ENCODE measurements around the gene APLP1. TPM values are rescaled to one million over a fixed set of nuclear protein-coding genes. Genes with fewer than 3 reads are reported as not detected.

APLP1 gene
- total and polyA plus RNA-seq, 3 donors from 2014 or later = 37.9 to 54.3 (median 45.7) TPM

GRCh38 chr19:35858311-35858710 lies 10.1 kb upstream of the APLP1 start:
- WGBS, 2 donors = 79% methylated on average over 6 of the region's 6 CpGs; no CpG with 5 or more reads in 1 of the 2 donors
- no peaks in the 10 kb centered on the region for H3K9me3 ChIP-seq
- no peak overlapping the region for H3K27ac ChIP-seq
- no peak overlapping the region for H3K4me3 ChIP-seq
- intact Hi-C loops (cut with DNase I; ENCODE audit: low total_unique reads) = no loop called here
- peaks cover 3% of the 10 kb centered on the region for H3K4me1 ChIP-seq
- no peaks in the 10 kb centered on the region for H3K36me3 ChIP-seq (ENCODE audit: low read depth, missing control alignments)
- TF ChIP-seq CTCF (IDR thresholded peaks at IDR 0.05) (no peak), POLR2A (IDR thresholded peaks at IDR 0.05) (no peak)
- no peak for DNase-seq
- H3K27me3 ChIP-seq = no peaks in the 10 kb centered on the region

- Histone ChIP-seq H3K27me3 (no peaks in the 10 kb centered on the region), H3K4me1 (peaks cover 3% of the 10 kb centered on the region), H3K27ac (no peak overlapping the region), H3K9me3 (no peaks in the 10 kb centered on the region), H3K4me3 (no peak overlapping the region), H3K36me3 (ENCODE audit: low read depth, missing control alignments) (no peaks in the 10 kb centered on the region)
- intact Hi-C loops (cut with DNase I; ENCODE audit: low total_unique reads) = no loop called here
- TF ChIP-seq CTCF (IDR thresholded peaks at IDR 0.05) = no peak
- TF ChIP-seq POLR2A (IDR thresholded peaks at IDR 0.05) = no peak
- 75 to 89% methylated on average over 4 of the region's 4 CpGs for WGBS, 2 donors
- DNase-seq = no peak
These were observed 9.0 kb upstream of the APLP1 start for GRCh38 chr19:35859414-35859813.

GRCh38 chr19:35860436-35860817 lies 7.9 kb upstream of the APLP1 start:
- no peaks in the 10 kb centered on the region for H3K27me3 ChIP-seq
- H3K4me3 ChIP-seq = no peak overlapping the region
- H3K36me3 ChIP-seq (ENCODE audit: low read depth, missing control alignments) = no peaks in the 10 kb centered on the region
- H3K4me1 ChIP-seq = peaks cover 3% of the 10 kb centered on the region
- DNase-seq = no peak
- no peak overlapping the region for H3K27ac ChIP-seq
- intact Hi-C loops (cut with DNase I; ENCODE audit: low total_unique reads) = no loop called here
- H3K9me3 ChIP-seq = no peaks in the 10 kb centered on the region
- 8 to 17% methylated on average over 8 to 24 of the region's 24 CpGs for WGBS, 2 donors
- no peak for TF ChIP-seq CTCF (IDR thresholded peaks at IDR 0.05)
- TF ChIP-seq POLR2A (IDR thresholded peaks at IDR 0.05) = no peak

- no peak overlapping the region for H3K27ac ChIP-seq
- DNase-seq = no peak
- no peaks in the 10 kb centered on the region for H3K27me3 ChIP-seq
- intact Hi-C loops (cut with DNase I; ENCODE audit: low total_unique reads) = no loop called here
- H3K4me3 ChIP-seq = peak overlapping the region in 1 of 2 donors; percentile 4
- no peak for TF ChIP-seq POLR2A (IDR thresholded peaks at IDR 0.05)
- TF ChIP-seq CTCF (IDR thresholded peaks at IDR 0.05) = no peak
- WGBS, 2 donors = 6 to 10% methylated on average over 51 to 54 of the region's 55 CpGs
- H3K36me3 ChIP-seq (ENCODE audit: low read depth, missing control alignments) = no peaks in the 10 kb centered on the region
- peaks cover 3% of the 10 kb centered on the region for H3K4me1 ChIP-seq
- H3K9me3 ChIP-seq = no peaks in the 10 kb centered on the region
These were observed 7.3 kb upstream of the APLP1 start for GRCh38 chr19:35860818-35861639.
